Transverse colon (tissue), 4 donors: ENCODE results near the gene NFYC. TPM values are rescaled to one million over a fixed set of nuclear protein-coding genes. Genes with fewer than 3 reads are reported as not detected.

Experiments
- DNase-seq: peaks from one replicate; pipeline ENCODE4 v3.0.0-alpha.2; 2019
- H3K27ac ChIP-seq, 4 donors: fragments of 200-600 bp; sonication (generic); 2 replicates each; pipeline ENCODE4 v1.5.1; 2016 to 2018; ENCODE audit warnings: inconsistent platforms in 4 of 4
- H3K27me3 ChIP-seq: fragments of 200-600 bp; sonication (generic); 2 replicates; pipeline ENCODE4 v1.5.1; 2017; ENCODE audit warnings: inconsistent platforms
- H3K36me3 ChIP-seq, 4 donors: fragments of 200-600 bp; sonication (generic); 2 replicates each; pipeline ENCODE4 v1.5.1; 2017 to 2019; ENCODE audit warnings: inconsistent platforms in 4 of 4
- H3K4me1 ChIP-seq, 4 donors: fragments of 200-600 bp; sonication (generic); 2 replicates each; pipeline ENCODE4 v1.5.1; 2017 to 2020; ENCODE audit warnings: inconsistent platforms in 4 of 4
- H3K4me3 ChIP-seq, 4 donors: fragments of 200-600 bp; sonication (generic); 1 replicate in 1 of 4; 2 replicates in 3 of 4; pipeline versions ENCODE4 v1.5.1 to v1.6.1; 2017 to 2019; ENCODE audit warnings: inconsistent platforms in 4 of 4
- H3K9me3 ChIP-seq, 2 donors: fragments of 200-600 bp; sonication (generic); 2 replicates each; pipeline ENCODE4 v1.5.1; 2017 to 2019; ENCODE audit warnings: inconsistent platforms in 2 of 2
- EP300 ChIP-seq: sonication (generic); formaldehyde crosslinking; IDR thresholded peaks from one replicate; pipeline ENCODE4 v1.6.1; 2017; ENCODE audit warnings: antibody characterized with exemption, low read depth
- POLR2A ChIP-seq: fragments of 450-650 bp; IDR thresholded peaks from one replicate; pipeline ENCODE4 v1.6.1; 2016; ENCODE audit warnings: antibody characterized with exemption, mild to moderate bottlenecking, moderate library complexity
- POLR2AphosphoS5 ChIP-seq, 3 donors: sonication (generic); formaldehyde crosslinking; IDR thresholded peaks; one replicate each; pipeline ENCODE4 v1.6.1; 2016; ENCODE audit warnings: antibody characterized with exemption in 3 of 3
- WGBS, 2 donors: methylation state at CpG; one replicate each; pipeline ENCODE4 v1.1.5; 2018; ENCODE audit warnings: low coverage in 1 of 2; 5-methylcytosine and 5-hydroxymethylcytosine counted together
- in situ Hi-C, 4 donors: fragments of 200-750 bp; cut with MboI; loops; one replicate each; pipeline versions ENCODE4 v1.15.0 to v1.15.1; 2017; ENCODE audit warnings: low sequenced_read_pairs in 3 of 4, low pct_ligation_motif_present in 1 of 4, low pct_unique_long_range_greater_than_20kb in 1 of 4
- intact Hi-C: fragments of 100-400 bp; cut with DNase I; formaldehyde crosslinking; loops from one replicate; pipeline ENCODE4 v1.15.1; 2023; ENCODE audit warnings: low total_unique reads
- total RNA-seq, 4 donors: library from RNA; depleted of rRNA; stranded (reverse); fragments of >200 nt; gene quantifications; one replicate each; pipeline ENCODE4 v1.1.0, GENCODE V29; 2016
- TF ChIP-seq, protein P1 (sequence below), 5 experiments: fragments of 200-600 bp in 3 of 5; fragments of 450-650 bp in 2 of 5; sonication (generic) in 3 of 5; IDR thresholded peaks; 1 replicate in 2 of 5; 2 replicates in 3 of 5; pipeline ENCODE4 v1.5.1; 2016 to 2017; ENCODE audit warnings: antibody characterized with exemption in 5 of 5, inconsistent platforms in 3 of 5, mild to moderate bottlenecking in 2 of 5, moderate library complexity in 1 of 5

NFYC gene
- total RNA-seq, 4 donors from 2014 or later: 34.4 to 101 (median 76.4) TPM

DNA sequence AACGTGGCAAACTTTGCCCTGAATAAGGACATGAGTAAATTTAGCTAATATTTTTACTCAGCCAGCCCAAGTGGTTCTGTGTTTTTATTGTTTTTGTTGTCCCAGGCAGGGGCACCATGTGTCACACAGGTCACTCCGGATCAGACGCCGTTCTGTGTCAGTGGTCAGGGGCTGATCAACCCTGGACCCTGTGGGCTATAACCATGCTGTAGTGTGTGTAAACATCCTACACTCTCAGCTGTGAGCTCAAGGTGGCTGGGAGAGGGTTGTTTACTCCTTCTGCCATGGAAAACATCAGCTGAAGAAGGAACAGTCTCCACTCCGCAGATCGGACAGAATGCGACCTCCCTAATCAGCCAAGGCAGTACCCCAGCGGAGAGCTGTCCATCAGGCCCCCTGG, 65.6 kb downstream of the NFYC start:
- no peak for DNase-seq
- Histone ChIP-seq H3K36me3 (peaks cover 0 to 48% (median 20%) of the 10 kb centered on the region in 4 donors), H3K4me3 (no peak overlapping the region), H3K9me3 (no peaks in the 10 kb centered on the region), H3K27ac (peak overlapping the region in 2 of 4 donors; percentile 0 to 56), H3K27me3 (no peaks in the 10 kb centered on the region), H3K4me1 (no peaks in the 10 kb centered on the region)
- WGBS, 2 donors: 86 to 100% methylated on average over 1 to 8 of the region's 8 CpGs
- no peak for TF ChIP-seq POLR2AphosphoS5 (IDR thresholded peaks at IDR 0.05)
- TF ChIP-seq, protein P1, sequence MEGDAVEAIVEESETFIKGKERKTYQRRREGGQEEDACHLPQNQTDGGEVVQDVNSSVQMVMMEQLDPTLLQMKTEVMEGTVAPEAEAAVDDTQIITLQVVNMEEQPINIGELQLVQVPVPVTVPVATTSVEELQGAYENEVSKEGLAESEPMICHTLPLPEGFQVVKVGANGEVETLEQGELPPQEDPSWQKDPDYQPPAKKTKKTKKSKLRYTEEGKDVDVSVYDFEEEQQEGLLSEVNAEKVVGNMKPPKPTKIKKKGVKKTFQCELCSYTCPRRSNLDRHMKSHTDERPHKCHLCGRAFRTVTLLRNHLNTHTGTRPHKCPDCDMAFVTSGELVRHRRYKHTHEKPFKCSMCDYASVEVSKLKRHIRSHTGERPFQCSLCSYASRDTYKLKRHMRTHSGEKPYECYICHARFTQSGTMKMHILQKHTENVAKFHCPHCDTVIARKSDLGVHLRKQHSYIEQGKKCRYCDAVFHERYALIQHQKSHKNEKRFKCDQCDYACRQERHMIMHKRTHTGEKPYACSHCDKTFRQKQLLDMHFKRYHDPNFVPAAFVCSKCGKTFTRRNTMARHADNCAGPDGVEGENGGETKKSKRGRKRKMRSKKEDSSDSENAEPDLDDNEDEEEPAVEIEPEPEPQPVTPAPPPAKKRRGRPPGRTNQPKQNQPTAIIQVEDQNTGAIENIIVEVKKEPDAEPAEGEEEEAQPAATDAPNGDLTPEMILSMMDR (IDR thresholded peaks at IDR 0.05): no peak
- TF ChIP-seq POLR2A: no peak
- TF ChIP-seq EP300: no peak
- in situ Hi-C loops (no loop called here), intact Hi-C loops (no loop called here)

GRCh38 chr1:40758004-40758403, 66.5 kb downstream of the NFYC start:
- in situ Hi-C loops (no loop called here), intact Hi-C loops (no loop called here)
- H3K36me3 ChIP-seq: peaks cover 0 to 44% (median 20%) of the 10 kb centered on the region in 4 donors
- DNase-seq: no peak
- WGBS, 2 donors: 96 to 100% methylated on average over 1 to 7 of the region's 7 CpGs
- H3K9me3 ChIP-seq: no peaks in the 10 kb centered on the region
- no peaks in the 10 kb centered on the region for H3K27me3 ChIP-seq
- no peaks in the 10 kb centered on the region for H3K4me1 ChIP-seq
- no peak overlapping the region for H3K4me3 ChIP-seq
- peak overlapping the region; percentile 3 to 56 (median 36) for H3K27ac ChIP-seq
- TF ChIP-seq EP300 (no peak), POLR2A (no peak), POLR2AphosphoS5 (IDR thresholded peaks at IDR 0.05) (no peak)
- TF ChIP-seq, protein P1 (IDR thresholded peaks at IDR 0.05): no peak

DNA sequence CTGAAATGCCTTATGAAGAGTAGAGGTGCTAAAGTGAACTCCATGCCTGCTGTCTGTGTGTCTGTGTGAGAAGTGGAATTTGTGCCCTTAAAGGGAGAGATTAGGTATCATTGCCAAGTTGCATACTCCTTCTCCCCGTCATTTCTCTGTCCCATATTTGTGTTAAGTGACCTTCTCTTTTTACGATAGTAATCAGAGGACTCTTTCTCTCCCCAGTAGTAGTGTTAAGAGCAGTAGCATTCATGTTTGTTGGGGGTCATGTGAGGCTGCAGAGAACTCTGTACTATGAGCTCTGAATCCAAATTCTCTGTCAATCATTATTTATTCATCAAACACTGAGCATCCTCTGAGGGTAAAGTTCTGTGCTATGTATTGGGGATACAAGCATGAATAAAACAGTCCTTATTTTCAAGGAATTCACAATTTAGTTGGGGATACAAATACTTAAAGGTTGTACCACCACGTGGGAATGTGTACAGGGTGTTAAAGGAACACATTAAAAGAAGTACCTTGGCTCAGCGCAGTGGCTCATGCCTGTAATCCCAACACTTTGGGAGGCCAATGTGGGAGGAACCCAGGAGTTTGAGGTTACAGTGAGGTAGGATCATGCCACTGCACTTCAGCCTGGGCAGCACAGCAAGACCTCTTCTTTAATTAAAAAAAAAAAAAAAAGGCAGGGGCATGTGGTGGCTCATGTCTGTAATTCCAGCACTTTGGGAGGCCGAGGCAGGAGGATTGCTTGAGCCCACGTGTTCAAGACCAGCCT, 67.3 kb downstream of the NFYC start:
- H3K9me3 ChIP-seq: no peaks in the 10 kb centered on the region
- in situ Hi-C loops (no loop called here), intact Hi-C loops (no loop called here)
- TF ChIP-seq, protein P1 (IDR thresholded peaks at IDR 0.05): no peak
- TF ChIP-seq POLR2AphosphoS5 (IDR thresholded peaks at IDR 0.05): peak in 1 of 3 donors; percentile 10
- no peak overlapping the region for H3K4me3 ChIP-seq
- H3K36me3 ChIP-seq: peaks cover 0 to 42% (median 20%) of the 10 kb centered on the region in 4 donors
- no peak for DNase-seq
- no peaks in the 10 kb centered on the region for H3K27me3 ChIP-seq
- H3K4me1 ChIP-seq: no peaks in the 10 kb centered on the region
- 69 to 83% methylated on average over 2 to 6 of the region's 6 CpGs for WGBS, 2 donors
- H3K27ac ChIP-seq: peak overlapping the region in 3 of 4 donors; percentile 38 to 56 (median 49)

- WGBS, 2 donors: 83 to 89% methylated on average over 1 to 4 of the region's 4 CpGs
- Histone ChIP-seq H3K27me3 (no peaks in the 10 kb centered on the region), H3K36me3 (peaks cover 0 to 46% (median 21%) of the 10 kb centered on the region in 4 donors), H3K4me1 (no peaks in the 10 kb centered on the region), H3K27ac (no peak overlapping the region), H3K9me3 (no peaks in the 10 kb centered on the region), H3K4me3 (no peak overlapping the region)
- intact Hi-C loops: no loop called here
- no peak for TF ChIP-seq POLR2A
- no peak for TF ChIP-seq POLR2AphosphoS5 (IDR thresholded peaks at IDR 0.05)
- TF ChIP-seq, protein P1 (IDR thresholded peaks at IDR 0.05): no peak
- no peak for TF ChIP-seq EP300
- in situ Hi-C loops: no loop called here
- DNase-seq: no peak
These were observed 69.5 kb downstream of the NFYC start for GRCh38 chr1:40760984-40761383.
